Smooth muscle cell of the brain vasculature (primary cell): ENCODE measurements around the gene PRELID2.

Experiments used
- DNase-seq: peaks from one replicate; pipeline ENCODE4 v3.0.0-alpha.2; 2012; ENCODE audit warnings: low read depth, low spot score

The PRELID2 gene

GRCh38 chr5:145797336-145797735 is 37.8 kb downstream of the PRELID2 start:
- no peak for DNase-seq

DNA sequence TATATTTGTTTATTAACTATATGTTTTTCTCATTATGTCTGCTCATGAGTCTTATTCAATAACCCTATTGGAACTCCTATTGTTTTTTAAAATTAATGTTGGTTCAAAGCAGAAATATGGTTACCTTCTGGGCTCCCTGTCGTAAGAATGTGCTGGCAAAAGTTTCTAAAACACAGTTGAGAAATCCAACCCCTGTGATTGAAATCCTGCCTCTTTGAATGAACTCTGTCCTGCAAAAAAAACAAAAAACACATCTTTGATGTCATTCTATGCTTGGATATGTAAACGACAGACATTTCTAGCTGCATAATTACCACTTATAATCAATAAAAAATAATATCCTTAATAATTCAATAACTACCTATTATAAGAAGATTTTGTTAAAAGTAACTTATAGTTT is 38.8 kb downstream of the PRELID2 start:
- DNase-seq: no peak

DNA sequence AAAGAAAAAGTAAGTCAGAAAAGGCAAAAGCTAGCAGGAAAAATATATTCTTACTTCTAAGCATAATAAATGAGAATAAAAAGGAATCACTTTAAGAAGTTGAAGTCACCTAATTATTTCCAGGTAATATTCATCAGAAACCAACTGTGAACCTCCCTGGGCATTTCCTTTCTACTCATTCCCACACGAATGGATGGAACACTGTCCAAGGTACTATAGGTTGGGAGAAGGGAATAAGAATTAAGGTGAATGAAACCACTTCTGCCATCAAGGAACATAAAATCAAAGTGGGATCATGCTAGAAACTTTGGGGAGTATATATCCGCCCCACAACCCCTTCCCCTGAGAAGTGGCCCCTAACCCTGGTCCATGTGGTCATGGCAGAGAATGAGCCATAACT is 41.6 kb downstream of the PRELID2 start:
- no peak for DNase-seq

DNA sequence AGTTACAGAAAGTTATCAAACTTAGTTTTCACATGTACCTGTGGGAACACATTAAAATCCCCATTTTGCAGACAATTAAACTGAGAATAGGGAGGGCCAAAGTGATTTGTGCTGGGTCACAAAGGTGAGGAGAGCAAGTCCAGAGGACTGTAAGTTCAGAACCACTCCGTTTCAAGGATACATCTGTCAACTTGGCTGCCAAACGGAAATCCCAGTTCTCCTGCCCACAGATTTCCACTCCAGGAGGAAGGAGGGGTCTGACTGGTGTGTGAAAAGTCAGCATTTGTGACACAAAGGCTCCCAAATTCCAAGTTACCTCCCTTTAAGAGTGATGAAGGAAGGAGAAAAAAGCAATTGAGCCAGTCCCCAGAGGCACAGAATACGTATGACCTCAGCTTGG is 42.3 kb downstream of the PRELID2 start:
- no peak for DNase-seq

GRCh38 chr5:145791866-145792265 is 43.3 kb downstream of the PRELID2 start:
- DNase-seq: no peak

- DNase-seq: no peak
These were observed 47.1 kb downstream of the PRELID2 start for GRCh38 chr5:145787996-145788395.

GRCh38 chr5:145787507-145787906 is 47.6 kb downstream of the PRELID2 start:
- DNase-seq: no peak

GRCh38 chr5:145787001-145787400 is 48.1 kb downstream of the PRELID2 start:
- no peak for DNase-seq

GRCh38 chr5:145780982-145781381 is 54.2 kb downstream of the PRELID2 start:
- DNase-seq: no peak

GRCh38 chr5:145778144-145778900 is 56.8 kb downstream of the PRELID2 start:
- no peak for DNase-seq

- no peak for DNase-seq
These were observed 57.6 kb downstream of the PRELID2 start for GRCh38 chr5:145777445-145778063.

DNA sequence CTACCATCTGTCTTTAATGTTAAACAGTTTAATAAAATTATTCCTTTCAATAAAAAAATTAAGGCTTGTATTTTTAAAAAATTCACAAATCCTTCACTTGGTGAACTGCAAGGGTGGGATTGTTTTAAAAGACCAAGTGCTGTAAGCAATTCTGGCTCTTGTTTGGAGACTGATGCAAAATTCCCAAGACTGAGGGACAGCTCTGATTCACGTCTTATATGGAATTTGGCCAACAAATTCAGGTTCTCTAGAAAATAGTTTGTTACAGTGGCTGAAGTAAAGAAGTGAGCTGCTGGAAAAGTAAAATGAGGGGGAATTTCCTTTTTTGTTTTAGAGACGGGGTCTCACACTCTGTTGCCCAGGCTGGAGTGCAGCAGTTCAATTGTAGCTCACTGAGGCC is 58.3 kb downstream of the PRELID2 start:
- no peak for DNase-seq

DNA sequence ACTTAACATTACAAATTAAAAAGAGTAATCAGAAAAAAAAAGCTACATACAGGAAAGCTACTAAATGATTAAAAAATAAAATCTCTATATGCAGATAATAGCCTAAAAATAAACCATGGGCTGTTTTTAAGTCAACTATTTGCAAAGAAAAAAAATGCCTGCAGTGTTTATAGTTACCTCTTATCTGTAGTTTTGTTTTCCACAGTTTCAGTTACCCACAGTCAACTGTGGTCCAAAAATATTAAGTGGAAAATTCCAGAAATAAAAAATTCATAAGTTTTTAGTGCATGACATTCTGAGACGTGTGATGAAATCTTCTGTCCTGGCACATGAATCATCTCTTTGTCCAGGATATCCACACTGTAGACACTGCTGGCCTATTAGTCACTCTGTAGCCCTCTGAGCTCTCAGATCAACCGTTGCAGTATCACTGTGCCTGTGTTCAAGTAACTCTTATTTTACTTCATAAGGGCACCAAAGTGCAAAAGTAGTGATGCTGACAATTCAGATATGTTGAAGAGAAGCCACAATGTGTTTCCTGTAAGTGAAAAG is 59.2 kb downstream of the PRELID2 start:
- peak; percentile 43 for DNase-seq

GRCh38 chr5:145775411-145775810 is 59.7 kb downstream of the PRELID2 start:
- no peak for DNase-seq

GRCh38 chr5:145774442-145774841 is 60.7 kb downstream of the PRELID2 start:
- DNase-seq: no peak

DNA sequence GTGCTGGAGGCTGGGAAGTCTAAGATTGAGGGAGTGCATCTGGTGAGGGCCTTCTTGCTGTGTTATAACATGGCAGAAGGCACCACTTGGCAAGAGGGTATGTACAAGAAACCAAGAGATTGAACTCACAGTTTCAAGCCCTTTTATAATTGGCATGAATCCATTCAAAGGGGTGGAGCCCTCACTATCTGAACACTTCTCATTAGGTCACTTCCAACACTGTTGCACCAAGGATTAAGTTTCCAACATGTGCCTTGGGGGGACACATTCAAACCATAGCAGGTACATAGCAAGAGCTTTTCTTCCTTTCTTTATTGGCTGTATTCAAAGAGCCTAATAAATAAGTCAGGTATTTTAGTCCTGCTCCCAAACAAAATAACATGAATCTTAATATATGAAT is 62.7 kb downstream of the PRELID2 start:
- no peak for DNase-seq

GRCh38 chr5:145768863-145769262 is 66.3 kb downstream of the PRELID2 start:
- no peak for DNase-seq

DNA sequence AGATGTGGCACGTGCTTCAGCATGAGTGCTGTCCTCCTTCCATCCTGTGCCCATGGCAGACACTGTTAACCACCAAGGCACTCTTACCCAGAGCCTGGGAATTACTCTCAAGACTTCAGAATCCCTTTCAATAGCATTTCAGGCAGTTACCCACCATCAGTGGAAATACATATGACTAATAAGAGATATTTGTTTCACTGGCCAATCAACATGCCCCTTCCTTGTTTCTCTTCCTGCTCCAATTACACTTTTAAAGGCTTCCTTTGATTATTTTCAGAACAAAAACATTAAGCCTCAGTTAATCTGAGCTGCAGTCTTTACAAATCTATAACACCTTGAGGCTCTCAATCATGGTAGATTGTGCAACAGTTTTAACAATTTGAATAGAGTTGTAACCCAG is 70.8 kb downstream of the PRELID2 start:
- DNase-seq: no peak

- DNase-seq: no peak
These were observed 72.3 kb downstream of the PRELID2 start for GRCh38 chr5:145762833-145763232.

- no peak for DNase-seq
These were observed 73.9 kb downstream of the PRELID2 start for GRCh38 chr5:145761254-145761653.

- no peak for DNase-seq
These were observed 74.5 kb downstream of the PRELID2 start for GRCh38 chr5:145760660-145761059.

GRCh38 chr5:145752947-145753346 is 82.2 kb downstream of the PRELID2 start:
- DNase-seq: peak; percentile 58

DNA sequence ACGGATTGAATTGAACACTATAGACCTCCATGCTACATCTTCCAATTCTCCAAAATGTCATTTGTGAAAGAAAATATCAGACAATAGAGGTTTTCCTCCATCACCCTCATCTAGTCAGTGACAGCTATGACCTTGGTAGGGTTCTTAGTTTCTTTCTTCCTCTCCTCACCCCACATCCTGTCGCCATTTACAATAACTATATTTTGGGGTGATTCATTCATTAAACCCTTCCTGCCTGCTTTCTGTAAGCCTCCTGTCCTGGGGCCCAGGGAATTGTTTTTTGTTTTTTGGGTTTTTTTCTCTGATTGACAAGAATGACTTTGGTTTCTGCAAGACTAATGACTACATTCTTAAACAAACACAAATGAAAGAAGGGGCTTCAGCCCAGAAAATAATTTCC is 82.6 kb downstream of the PRELID2 start:
- no peak for DNase-seq
